Trophoblast cell (in vitro differentiated cells and primary cell): ENCODE data around the gene CACNA1G.
A peak's percentile ranks its signal among the peaks of the same experiment; 100 is the strongest.

Source experiments
- DNase-seq, 2 donors: peaks; one replicate each; pipeline ENCODE4 v3.0.0-alpha.2; 2016
- H2AFZ ChIP-seq: 2 replicates; pipeline ENCODE4 v1.6.1; 2013; ENCODE audit warnings: low read length, moderate library complexity, mild to moderate bottlenecking; ENCODE audit not compliant: insufficient read depth, poor library complexity
- H2AK5ac ChIP-seq: 2 replicates; pipeline ENCODE4 v1.6.1; 2013; ENCODE audit warnings: mild to moderate bottlenecking, low read length
- H2BK120ac ChIP-seq: 2 replicates; pipeline ENCODE4 v1.6.1; 2013; ENCODE audit warnings: low read length, mild to moderate bottlenecking, moderate library complexity; ENCODE audit not compliant: insufficient read depth, poor library complexity
- H2BK12ac ChIP-seq: 2 replicates; pipeline ENCODE4 v1.6.1; 2013; ENCODE audit warnings: mild to moderate bottlenecking, low read length, moderate library complexity
- H2BK5ac ChIP-seq: 2 replicates; pipeline ENCODE4 v1.6.1; 2013; ENCODE audit warnings: low read length, low read depth, moderate library complexity, mild to moderate bottlenecking; ENCODE audit not compliant: poor library complexity
- H3K14ac ChIP-seq: 2 replicates; pipeline ENCODE4 v1.6.1; 2013; ENCODE audit warnings: mild to moderate bottlenecking, low read length
- H3K18ac ChIP-seq: 2 replicates; pipeline ENCODE4 v1.6.1; 2013; ENCODE audit warnings: mild to moderate bottlenecking, low read length
- H3K23ac ChIP-seq: 2 replicates; pipeline ENCODE4 v1.6.1; 2013; ENCODE audit warnings: low read length
- H3K27ac ChIP-seq: 2 replicates; pipeline ENCODE4 v1.5.1; 2013; ENCODE audit warnings: low read depth, mild to moderate bottlenecking, inconsistent platforms, low read length, moderate library complexity
- H3K27me3 ChIP-seq: 2 replicates; pipeline ENCODE4 v1.6.1; 2013; ENCODE audit warnings: inconsistent platforms, mild to moderate bottlenecking, low read length, moderate library complexity; ENCODE audit not compliant: insufficient read depth
- H3K36me3 ChIP-seq, 2 experiments: 1 replicate in 1 of 2; 2 replicates in 1 of 2; pipeline ENCODE4 v1.6.1; 2013; ENCODE audit warnings: low read length in 2 of 2, mild to moderate bottlenecking in 2 of 2, moderate library complexity in 1 of 2; ENCODE audit not compliant: insufficient read depth in 2 of 2, control insufficient read depth in 1 of 2
- H3K4ac ChIP-seq: 2 replicates; pipeline ENCODE4 v1.6.1; 2013; ENCODE audit warnings: low read depth, mild to moderate bottlenecking, low read length, moderate library complexity
- H3K4me1 ChIP-seq, 2 experiments: 1 replicate in 1 of 2; 2 replicates in 1 of 2; pipeline ENCODE4 v1.6.1; 2013; ENCODE audit warnings: low read length in 2 of 2, mild to moderate bottlenecking in 2 of 2, moderate library complexity in 1 of 2; ENCODE audit not compliant: insufficient read depth in 2 of 2, control insufficient read depth in 1 of 2
- H3K4me2 ChIP-seq: 2 replicates; pipeline ENCODE4 v1.6.1; 2013; ENCODE audit warnings: inconsistent platforms, mild to moderate bottlenecking, low read length, moderate library complexity
- H3K4me3 ChIP-seq: 2 replicates; pipeline ENCODE4 v1.5.1; 2013; ENCODE audit warnings: mild to moderate bottlenecking, low read depth, low read length, inconsistent platforms
- H3K79me1 ChIP-seq: one replicate; pipeline ENCODE4 v1.6.1; 2013; ENCODE audit warnings: low read length
- H3K79me2 ChIP-seq: 2 replicates; pipeline ENCODE4 v1.6.1; 2013; ENCODE audit warnings: low read length, mild to moderate bottlenecking; ENCODE audit not compliant: control insufficient read depth, insufficient read depth, poor library complexity
- H3K9ac ChIP-seq: 2 replicates; pipeline ENCODE4 v1.6.1; 2013; ENCODE audit warnings: mild to moderate bottlenecking, low read length
- H3K9me3 ChIP-seq: 2 replicates; pipeline ENCODE4 v1.6.1; 2013; ENCODE audit warnings: low read depth, mild to moderate bottlenecking, control low read depth, inconsistent platforms, low read length; ENCODE audit not compliant: insufficient read depth
- H4K12ac ChIP-seq: 2 replicates; pipeline ENCODE4 v1.6.1; 2013; ENCODE audit warnings: low read depth, mild to moderate bottlenecking, low read length, moderate library complexity
- H4K8ac ChIP-seq: 2 replicates; pipeline ENCODE4 v1.6.1; 2013; ENCODE audit warnings: low read depth, mild to moderate bottlenecking, low read length, moderate library complexity
- H4K91ac ChIP-seq: one replicate; pipeline ENCODE4 v1.6.1; 2013; ENCODE audit warnings: low read depth, mild to moderate bottlenecking, low read length, moderate library complexity
- WGBS: extraction: QIAGEN DNeasy Blood & Tissue Kit; methylation state at CpG from one replicate; pipeline ENCODE4 v1.1.7; 2013; ENCODE audit warnings: missing lambda C conversion rate; ENCODE audit not compliant: insufficient read length, insufficient coverage; ENCODE audit errors: extremely low coverage; 5-methylcytosine and 5-hydroxymethylcytosine counted together

The CACNA1G gene

GRCh38 chr17:50668838-50669581 lies 108.5 kb downstream of the CACNA1G start:
- no peak for DNase-seq
- H2BK120ac ChIP-seq: peak overlapping the region; percentile 6
- H3K79me1 ChIP-seq: no peaks in the 10 kb centered on the region
- H3K79me2 ChIP-seq: no peaks in the 10 kb centered on the region
- H2BK12ac ChIP-seq: peak overlapping the region; percentile 6
- H3K27me3 ChIP-seq: no peaks in the 10 kb centered on the region
- H3K18ac ChIP-seq: no peak overlapping the region
- H3K4me2 ChIP-seq: no peak overlapping the region
- no peak overlapping the region for H4K8ac ChIP-seq
- no peak overlapping the region for H2BK5ac ChIP-seq
- H4K91ac ChIP-seq: peak overlapping the region; percentile 20
- no peaks in the 10 kb centered on the region for H3K9me3 ChIP-seq
- H2AK5ac ChIP-seq: peak overlapping the region; percentile 27
- H3K27ac ChIP-seq: no peak overlapping the region
- H3K4me1 ChIP-seq: peaks cover 9 to 10% of the 10 kb centered on the region in 2 experiments
- H3K23ac ChIP-seq: no peak overlapping the region
- no CpG with 5 or more reads among the region's 9 CpGs for WGBS
- H3K14ac ChIP-seq: peak overlapping the region; percentile 18
- no peak overlapping the region for H3K4ac ChIP-seq
- H3K4me3 ChIP-seq: no peak overlapping the region
- H3K36me3 ChIP-seq: no peaks in the 10 kb centered on the region
- H2AFZ ChIP-seq: no peak overlapping the region
- H4K12ac ChIP-seq: no peak overlapping the region
- H3K9ac ChIP-seq: no peak overlapping the region

GRCh38 chr17:50672071-50672470 lies 111.6 kb downstream of the CACNA1G start:
- Histone ChIP-seq H3K18ac (no peak overlapping the region), H2AFZ (no peak overlapping the region), H3K9ac (no peak overlapping the region), H3K4me1 (peaks cover 9 to 10% of the 10 kb centered on the region in 2 experiments), H2BK12ac (no peak overlapping the region), H3K4me3 (no peak overlapping the region), H3K23ac (no peak overlapping the region), H2AK5ac (no peak overlapping the region), H3K9me3 (no peaks in the 10 kb centered on the region), H4K8ac (no peak overlapping the region), H3K4me2 (no peak overlapping the region), H4K12ac (no peak overlapping the region), H3K27ac (no peak overlapping the region), H3K79me1 (no peaks in the 10 kb centered on the region), H4K91ac (no peak overlapping the region), H2BK5ac (no peak overlapping the region), H3K14ac (no peak overlapping the region), H3K4ac (no peak overlapping the region), H3K36me3 (no peaks in the 10 kb centered on the region), H3K27me3 (no peaks in the 10 kb centered on the region), H2BK120ac (no peak overlapping the region), H3K79me2 (no peaks in the 10 kb centered on the region)
- DNase-seq: no peak
- WGBS: no CpG with 5 or more reads among the region's 5 CpGs

GRCh38 chr17:50672831-50673551 lies 112.5 kb downstream of the CACNA1G start:
- H3K4me2 ChIP-seq: no peak overlapping the region
- H3K4ac ChIP-seq: no peak overlapping the region
- peaks cover 8% of the 10 kb centered on the region in 2 experiments for H3K4me1 ChIP-seq
- H4K12ac ChIP-seq: no peak overlapping the region
- H3K14ac ChIP-seq: no peak overlapping the region
- no peak overlapping the region for H3K18ac ChIP-seq
- H2BK120ac ChIP-seq: no peak overlapping the region
- H3K27ac ChIP-seq: no peak overlapping the region
- no peak for DNase-seq
- H2BK5ac ChIP-seq: no peak overlapping the region
- H3K9ac ChIP-seq: no peak overlapping the region
- no peaks in the 10 kb centered on the region for H3K27me3 ChIP-seq
- H3K9me3 ChIP-seq: no peaks in the 10 kb centered on the region
- no CpG with 5 or more reads among the region's 20 CpGs for WGBS
- H3K23ac ChIP-seq: no peak overlapping the region
- no peaks in the 10 kb centered on the region for H3K79me1 ChIP-seq
- H4K8ac ChIP-seq: no peak overlapping the region
- H4K91ac ChIP-seq: no peak overlapping the region
- H2AK5ac ChIP-seq: no peak overlapping the region
- H3K36me3 ChIP-seq: no peaks in the 10 kb centered on the region
- H2AFZ ChIP-seq: no peak overlapping the region
- H3K4me3 ChIP-seq: peak overlapping the region; percentile 49
- no peaks in the 10 kb centered on the region for H3K79me2 ChIP-seq
- H2BK12ac ChIP-seq: no peak overlapping the region

GRCh38 chr17:50675190-50675589 lies 114.7 kb downstream of the CACNA1G start:
- Histone ChIP-seq H4K91ac (no peak overlapping the region), H3K27ac (no peak overlapping the region), H3K4me1 (no peaks in the 10 kb centered on the region), H2BK5ac (no peak overlapping the region), H3K79me2 (no peaks in the 10 kb centered on the region), H4K8ac (no peak overlapping the region), H2AK5ac (no peak overlapping the region), H4K12ac (no peak overlapping the region), H3K4me3 (no peak overlapping the region), H3K9ac (no peak overlapping the region), H2BK120ac (no peak overlapping the region), H3K18ac (no peak overlapping the region), H3K23ac (no peak overlapping the region), H2BK12ac (no peak overlapping the region), H3K14ac (no peak overlapping the region), H3K79me1 (no peaks in the 10 kb centered on the region), H2AFZ (no peak overlapping the region), H3K36me3 (no peaks in the 10 kb centered on the region), H3K4ac (no peak overlapping the region), H3K27me3 (no peaks in the 10 kb centered on the region), H3K9me3 (no peaks in the 10 kb centered on the region), H3K4me2 (no peak overlapping the region)
- no CpG with 5 or more reads among the region's 3 CpGs for WGBS
- no peak for DNase-seq
